Measurements from ENCODE around the gene TNNT3.

TNNT3 gene

DNA sequence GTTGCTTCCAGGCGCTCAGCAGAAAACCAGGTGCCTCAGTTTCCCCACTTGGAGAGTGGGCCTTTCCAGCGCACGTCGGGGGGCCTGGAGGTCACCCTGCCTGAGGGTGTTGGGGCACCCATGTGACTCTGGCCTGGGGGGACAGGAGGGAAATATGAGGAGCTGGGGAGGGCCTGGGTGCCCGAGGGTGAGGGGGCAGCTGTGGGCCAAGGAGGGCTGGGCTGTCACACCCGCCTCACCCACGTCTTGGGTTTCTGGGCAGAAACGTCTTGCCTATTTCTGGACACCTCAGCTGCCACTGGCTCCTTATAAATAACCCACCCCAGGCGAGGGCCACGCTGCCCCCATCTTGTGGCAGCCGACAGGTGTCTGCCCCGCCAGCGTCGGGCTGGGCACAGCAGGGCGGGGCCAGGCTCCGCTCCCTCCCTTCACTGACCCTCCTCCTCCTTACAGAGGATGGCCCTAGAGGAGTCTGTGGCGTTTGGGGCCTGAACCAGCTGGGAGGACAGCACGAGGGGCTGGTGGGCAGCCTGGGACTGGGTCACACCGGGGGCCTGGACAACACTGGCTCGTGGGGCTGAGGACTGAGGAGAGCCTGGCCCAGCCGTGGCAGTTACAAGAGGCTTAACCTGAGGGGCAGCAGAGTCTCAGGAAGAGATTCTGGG is 1.5 kb downstream of the TNNT3 start:
- TF ChIP-seq GATA3 (IDR thresholded peaks at IDR 0.05; ENCODE audit: low read depth, low read length): no peak
- no peak for TF ChIP-seq GATA2 (IDR thresholded peaks at IDR 0.05; ENCODE audit: low read depth, low read length)

GRCh38 chr11:1921574-1922141 is 2.2 kb downstream of the TNNT3 start:
- TF ChIP-seq GATA3 (IDR thresholded peaks at IDR 0.05; ENCODE audit: low read depth, low read length): no peak
- TF ChIP-seq GATA2 (IDR thresholded peaks at IDR 0.05; ENCODE audit: low read depth, low read length): no peak

DNA sequence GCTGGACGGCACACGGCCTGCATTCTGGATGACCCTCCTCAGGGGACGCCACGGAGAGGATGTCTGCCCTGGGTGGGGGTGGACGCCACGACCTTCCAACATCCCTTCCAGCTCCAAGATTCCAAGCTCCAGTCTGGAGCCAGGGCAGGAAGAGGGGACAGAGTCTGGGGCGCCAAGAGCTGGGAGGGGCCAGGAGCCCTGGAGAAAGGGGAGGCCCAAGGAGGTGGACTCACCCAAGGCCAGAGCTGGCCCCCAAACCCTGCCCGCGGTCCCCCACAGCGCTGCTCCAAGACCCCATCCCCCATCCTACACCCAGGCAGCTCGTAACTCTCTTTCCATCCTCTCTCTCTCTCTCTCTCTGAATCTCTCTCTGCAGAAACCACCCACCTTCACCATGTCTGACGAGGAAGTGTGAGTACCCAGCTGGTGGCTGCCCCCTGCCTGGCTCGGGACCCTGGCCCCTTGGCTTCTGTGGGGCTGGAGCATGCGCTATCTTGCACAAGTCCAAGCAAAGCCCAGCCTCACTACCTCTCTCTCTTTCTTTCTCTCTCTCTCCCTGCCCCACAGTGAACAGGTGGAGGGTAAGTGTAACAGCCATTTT is 3.1 kb downstream of the TNNT3 start:
- no peak for TF ChIP-seq GATA3 (IDR thresholded peaks at IDR 0.05; ENCODE audit: low read depth, low read length)
- no peak for TF ChIP-seq GATA2 (IDR thresholded peaks at IDR 0.05; ENCODE audit: low read depth, low read length)

DNA sequence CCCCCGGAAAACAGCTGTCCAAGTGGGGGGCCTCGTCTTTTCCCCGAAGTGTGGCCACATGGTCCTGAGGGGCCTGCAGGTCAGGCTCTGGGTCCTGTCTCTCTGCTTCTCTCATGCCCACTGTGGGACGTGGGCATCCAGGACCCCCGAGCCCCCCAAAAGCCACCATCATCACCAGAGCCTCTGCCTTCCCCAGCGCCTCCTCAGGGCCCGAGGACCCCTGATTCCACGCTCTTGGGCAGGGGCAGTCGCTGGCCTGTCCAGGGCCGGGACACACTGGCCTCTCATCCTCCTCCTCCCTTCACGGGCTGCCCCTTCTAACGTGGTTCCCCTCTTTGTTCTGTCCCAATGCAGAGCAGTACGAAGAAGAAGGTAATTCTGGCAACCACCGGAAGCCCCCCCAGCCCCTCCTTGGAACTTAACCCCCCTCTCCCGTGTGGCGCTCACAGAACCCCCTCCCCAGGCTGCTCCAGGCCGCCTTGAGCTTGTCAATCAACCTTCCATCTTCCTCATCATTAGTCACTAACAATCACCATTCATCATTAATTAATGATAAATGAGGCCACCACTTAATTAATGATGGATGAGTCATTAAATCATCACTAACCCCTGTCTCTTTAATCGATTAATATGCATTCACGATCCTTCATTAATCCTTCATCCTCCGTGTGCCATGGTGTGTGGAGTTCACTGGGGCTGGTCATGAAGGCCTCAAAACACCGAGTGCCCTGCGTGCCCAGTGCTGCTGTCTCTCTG is 3.9 kb downstream of the TNNT3 start:
- TF ChIP-seq GATA2 (IDR thresholded peaks at IDR 0.05; ENCODE audit: low read depth, low read length) (no peak), GATA3 (IDR thresholded peaks at IDR 0.05; ENCODE audit: low read depth, low read length) (no peak)

DNA sequence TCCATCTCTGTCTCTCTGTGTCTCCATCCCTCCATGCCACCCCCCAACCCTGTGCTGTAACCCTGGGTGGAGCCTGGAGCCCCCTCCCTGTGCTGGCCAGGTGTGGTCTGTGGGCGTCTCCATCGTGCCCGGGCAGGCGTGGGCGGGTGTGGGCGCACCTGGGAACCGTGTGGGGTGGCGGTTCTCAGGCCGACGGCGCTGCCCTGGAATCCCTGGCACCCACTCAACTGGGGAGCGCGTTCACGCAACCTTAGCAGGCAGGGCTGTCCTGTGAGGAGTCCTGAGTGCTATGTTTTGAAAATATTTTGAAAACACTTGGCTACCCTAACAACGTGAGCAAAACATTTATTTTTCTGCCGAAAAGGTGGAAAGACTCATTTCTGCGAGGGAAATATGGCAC is 4.7 kb downstream of the TNNT3 start:
- no peak for TF ChIP-seq GATA3 (IDR thresholded peaks at IDR 0.05; ENCODE audit: low read depth, low read length)
- no peak for TF ChIP-seq GATA2 (IDR thresholded peaks at IDR 0.05; ENCODE audit: low read depth, low read length)

- TF ChIP-seq GATA3 (IDR thresholded peaks at IDR 0.05; ENCODE audit: low read depth, low read length): no peak
- TF ChIP-seq GATA2 (IDR thresholded peaks at IDR 0.05; ENCODE audit: low read depth, low read length): no peak
Observed at GRCh38 chr11:1924646-1925372, 5.3 kb downstream of the TNNT3 start.

DNA sequence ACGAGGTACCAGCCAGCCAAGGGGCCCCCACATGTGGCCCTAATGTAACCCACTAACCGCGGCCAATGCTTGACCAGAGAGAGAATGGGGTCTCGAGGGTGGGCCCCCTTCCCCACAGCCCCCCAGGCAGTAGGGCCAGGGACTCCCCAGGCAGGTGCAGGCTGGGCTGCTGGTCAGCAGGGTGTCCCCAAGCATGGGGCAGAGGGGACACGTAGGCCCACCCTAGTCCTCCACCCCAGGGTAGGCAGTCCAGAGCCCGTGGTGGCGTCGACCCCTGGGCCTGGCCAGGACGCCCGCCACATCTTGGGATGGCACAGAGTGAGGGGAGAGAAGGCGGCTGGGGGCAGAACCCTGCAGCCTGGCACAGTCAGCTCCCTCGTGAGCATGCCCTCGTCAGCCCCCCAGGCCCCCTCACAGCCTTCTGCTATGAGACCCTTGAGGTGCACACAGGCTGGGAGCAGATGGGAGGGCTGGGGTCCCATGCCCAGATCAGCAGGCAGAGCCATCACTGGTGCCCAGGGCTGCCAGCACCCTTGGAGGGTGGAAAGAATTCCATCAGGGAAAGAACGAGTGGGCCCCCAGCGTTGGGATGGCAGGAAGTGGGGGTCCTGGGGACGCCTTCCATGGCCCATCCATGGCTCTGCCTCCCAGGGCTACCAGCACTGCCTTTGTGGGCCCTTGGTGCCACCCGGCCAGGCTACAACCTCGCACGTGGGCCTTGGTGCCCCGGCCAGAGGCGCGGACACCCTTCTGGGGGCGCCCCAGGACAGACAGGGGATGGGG is 6.1 kb downstream of the TNNT3 start:
- TF ChIP-seq GATA3 (IDR thresholded peaks at IDR 0.05; ENCODE audit: low read depth, low read length) (no peak), GATA2 (IDR thresholded peaks at IDR 0.05; ENCODE audit: low read depth, low read length) (no peak)

- TF ChIP-seq GATA3 (IDR thresholded peaks at IDR 0.05; ENCODE audit: low read depth, low read length) (no peak), GATA2 (IDR thresholded peaks at IDR 0.05; ENCODE audit: low read depth, low read length) (no peak)
Observed at GRCh38 chr11:1926156-1927025, 6.9 kb downstream of the TNNT3 start.

- TF ChIP-seq GATA2 (IDR thresholded peaks at IDR 0.05; ENCODE audit: low read depth, low read length) (no peak), GATA3 (IDR thresholded peaks at IDR 0.05; ENCODE audit: low read depth, low read length) (no peak)
Observed at GRCh38 chr11:1927026-1927847, 7.7 kb downstream of the TNNT3 start.

DNA sequence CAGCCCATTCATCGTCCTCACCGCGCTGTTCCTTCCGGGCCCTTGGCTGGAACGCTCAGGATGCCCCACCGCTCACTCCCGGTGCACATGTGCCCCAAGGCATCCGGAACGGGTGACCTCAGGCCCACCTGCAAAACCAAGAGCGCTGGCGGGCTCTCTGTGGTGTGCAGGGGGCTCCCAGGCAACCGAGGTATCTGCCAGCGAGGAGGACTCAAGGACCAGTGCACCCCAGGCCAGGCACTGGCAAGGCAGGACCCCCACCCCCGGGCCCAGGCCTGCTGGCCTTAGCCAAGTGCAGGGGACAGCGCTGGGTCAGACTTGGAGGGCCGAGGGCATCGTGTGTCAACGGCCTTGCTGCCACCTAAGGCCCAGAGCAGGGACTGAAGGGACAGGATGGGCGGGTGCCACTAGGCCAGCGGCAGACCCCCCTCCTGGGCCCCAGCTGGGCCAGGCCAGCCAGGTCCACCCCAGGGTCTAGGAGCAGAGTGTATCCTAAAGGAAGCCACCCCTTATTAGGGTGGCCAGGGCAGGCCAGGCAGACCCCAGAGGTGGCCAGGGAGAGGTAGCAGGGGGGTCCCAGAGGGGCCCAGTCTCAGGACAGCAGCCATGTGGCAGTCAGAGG is 8.5 kb downstream of the TNNT3 start:
- TF ChIP-seq GATA3 (IDR thresholded peaks at IDR 0.05; ENCODE audit: low read depth, low read length) (no peak), GATA2 (IDR thresholded peaks at IDR 0.05; ENCODE audit: low read depth, low read length) (no peak)

GRCh38 chr11:1928470-1928890 is 9.0 kb downstream of the TNNT3 start:
- TF ChIP-seq GATA3 (IDR thresholded peaks at IDR 0.05; ENCODE audit: low read depth, low read length) (no peak), GATA2 (IDR thresholded peaks at IDR 0.05; ENCODE audit: low read depth, low read length) (no peak)
